Measurements from ENCODE around the gene MS4A4A. TPM values are rescaled to one million over a fixed set of nuclear protein-coding genes. Genes with fewer than 3 reads are reported as not detected.
"Not testable (repeated sequence)": the region's sequence is repeated elsewhere in the genome, so short reads cannot be mapped to it uniquely, and the experiment has no call there.

MS4A4A gene
- not detected in 2 replicates for total RNA-seq (2014; rRNA removed; shearing (Covaris generic))

DNA sequence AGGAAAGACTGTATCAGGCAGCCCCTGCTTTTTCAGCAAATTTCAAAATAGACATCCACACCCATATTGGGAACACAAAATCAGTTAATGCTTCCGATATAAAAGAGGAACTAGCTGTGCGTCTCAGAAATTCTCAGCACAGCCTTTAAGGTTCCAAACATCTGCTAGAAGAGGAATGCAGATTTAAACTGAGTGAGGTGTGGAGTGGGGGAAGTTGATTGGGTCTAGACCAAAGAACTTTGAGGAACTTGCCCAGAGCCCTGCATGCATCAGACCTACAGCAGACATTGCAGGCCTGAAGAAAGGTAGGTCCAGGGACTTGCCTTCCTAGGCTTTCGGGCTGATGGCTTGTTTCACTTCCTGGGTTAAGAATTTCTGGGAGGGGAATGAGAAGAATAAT is at the start of gene MS4A4A:
TSS of gene MS4A4A (plus strand) at position 255 of the 400 bp plus-strand sequence. CDS start at position 265, 10 bp downstream.
- in situ Hi-C loops (cut with HindIII; ENCODE audit: low sequenced_read_pairs): no loop called here
- DNase-seq (ENCODE audit: low spot score): no peak

DNA sequence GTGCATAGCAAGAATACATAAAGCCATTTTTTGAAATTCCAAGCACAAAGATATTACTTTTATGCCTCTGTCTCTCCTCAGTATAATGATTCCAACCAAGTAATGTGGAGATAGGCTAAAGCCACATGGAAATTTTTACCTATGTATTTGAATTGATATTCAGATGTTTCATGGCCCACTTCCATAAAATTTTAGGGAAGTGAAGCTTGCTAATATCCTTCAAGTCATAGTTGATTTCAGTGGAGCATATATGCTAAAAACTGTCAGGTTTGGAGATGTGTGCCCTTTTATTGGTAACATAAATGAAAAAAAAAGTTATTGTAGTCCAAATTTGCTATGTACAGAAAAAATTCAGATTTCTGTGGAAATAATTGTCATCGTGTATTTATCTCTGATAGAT is 49.8 kb upstream of the MS4A4A start:
- DNase-seq (ENCODE audit: low spot score): no peak
- in situ Hi-C loops (cut with HindIII; ENCODE audit: low sequenced_read_pairs): no loop called here

DNA sequence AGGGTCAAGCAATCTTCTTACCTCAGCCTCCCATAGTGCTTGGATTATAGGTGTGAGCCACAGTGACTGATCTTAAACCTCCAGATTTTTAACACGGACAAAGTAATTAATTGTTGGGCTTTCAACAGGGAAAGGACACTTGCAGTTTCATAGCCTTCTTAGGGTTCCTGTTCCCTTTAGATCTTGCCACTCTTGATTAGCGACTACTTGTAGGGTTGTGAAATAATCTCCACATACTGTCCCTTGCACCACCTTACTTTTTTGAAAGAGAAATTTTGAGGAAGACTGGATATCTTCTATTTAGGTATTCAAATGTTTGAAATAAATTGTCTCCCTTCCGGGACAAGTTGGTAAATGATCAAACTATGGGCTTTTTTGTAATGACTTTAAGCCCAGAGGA is 45.1 kb upstream of the MS4A4A start:
- in situ Hi-C loops (cut with HindIII; ENCODE audit: low sequenced_read_pairs): no loop called here

DNA sequence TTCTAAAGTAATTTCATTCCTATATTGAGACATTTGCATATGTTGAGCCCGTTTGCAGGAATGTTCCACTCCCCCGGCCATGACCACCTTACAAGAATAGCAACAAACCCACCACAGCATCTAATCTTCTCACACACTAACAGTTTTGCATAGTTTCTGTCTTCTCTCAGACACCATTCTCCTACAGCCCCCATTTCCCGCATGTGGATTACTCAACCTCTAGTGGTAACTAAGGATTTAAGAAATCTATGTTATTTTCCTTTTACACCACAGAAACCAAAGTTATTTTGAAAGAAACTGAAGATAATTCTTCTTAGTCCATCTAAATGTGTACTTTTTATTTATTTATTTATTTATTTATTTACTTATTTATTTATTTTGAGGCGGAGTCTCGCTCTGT is 39.8 kb upstream of the MS4A4A start:
- in situ Hi-C loops (cut with HindIII; ENCODE audit: low sequenced_read_pairs): no loop called here
- DNase-seq (ENCODE audit: low spot score): no peak

More for the DNA sequence above, 45.1 kb upstream of the MS4A4A start:
- no peak for DNase-seq (ENCODE audit: low spot score)

DNA sequence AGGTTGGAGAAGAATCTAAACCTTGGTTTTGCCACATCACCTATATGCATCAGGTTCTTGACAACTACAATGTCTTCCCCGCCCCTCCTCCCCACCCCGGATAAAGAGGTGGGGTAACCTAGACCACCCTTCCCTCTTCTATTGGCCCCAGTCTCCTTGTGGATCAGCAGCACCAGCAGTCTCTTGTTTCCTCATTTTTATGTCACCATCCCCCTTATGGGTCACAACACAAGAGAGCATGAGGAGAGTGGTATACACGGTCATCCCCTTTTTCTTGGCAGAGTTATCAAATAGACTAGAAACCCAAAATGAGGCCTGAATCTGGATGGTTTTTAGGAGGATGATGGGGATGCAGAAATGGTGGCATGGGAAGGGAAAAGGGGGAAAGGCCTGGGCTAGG is 38.7 kb upstream of the MS4A4A start:
- in situ Hi-C loops (cut with HindIII; ENCODE audit: low sequenced_read_pairs): no loop called here
- DNase-seq (ENCODE audit: low spot score): no peak

DNA sequence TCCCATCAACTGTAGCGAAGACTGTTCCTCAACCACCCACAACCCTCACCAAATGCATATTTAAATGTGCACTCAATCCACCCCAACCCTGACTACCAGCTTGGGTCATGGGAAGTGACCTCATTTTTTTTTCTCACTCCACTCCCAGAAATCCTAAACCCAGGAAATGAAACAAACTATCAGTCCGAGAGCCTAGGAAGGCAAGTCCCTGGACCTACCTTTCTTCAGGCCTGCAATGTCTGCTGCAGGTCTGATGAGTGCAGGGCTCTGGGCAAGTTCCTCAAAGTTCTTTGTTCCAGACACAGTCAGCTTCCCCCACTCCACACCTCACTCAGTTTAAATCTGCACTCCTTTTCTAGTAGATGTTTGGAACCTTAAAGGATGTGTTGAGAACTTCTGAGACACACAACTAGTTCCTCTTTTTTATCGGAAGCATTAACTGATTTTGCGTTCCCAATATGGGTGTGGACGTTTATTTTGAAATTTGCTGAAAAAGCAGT is 37.7 kb upstream of the MS4A4A start, which contains the start of gene MS4A4E:
TSS of gene MS4A4E (minus strand) at position 398 of the 500 bp plus-strand sequence. CDS start 13,082 bp downstream, outside the sequence.
- no peak for DNase-seq (ENCODE audit: low spot score)
- in situ Hi-C loops (cut with HindIII; ENCODE audit: low sequenced_read_pairs): no loop called here

DNA sequence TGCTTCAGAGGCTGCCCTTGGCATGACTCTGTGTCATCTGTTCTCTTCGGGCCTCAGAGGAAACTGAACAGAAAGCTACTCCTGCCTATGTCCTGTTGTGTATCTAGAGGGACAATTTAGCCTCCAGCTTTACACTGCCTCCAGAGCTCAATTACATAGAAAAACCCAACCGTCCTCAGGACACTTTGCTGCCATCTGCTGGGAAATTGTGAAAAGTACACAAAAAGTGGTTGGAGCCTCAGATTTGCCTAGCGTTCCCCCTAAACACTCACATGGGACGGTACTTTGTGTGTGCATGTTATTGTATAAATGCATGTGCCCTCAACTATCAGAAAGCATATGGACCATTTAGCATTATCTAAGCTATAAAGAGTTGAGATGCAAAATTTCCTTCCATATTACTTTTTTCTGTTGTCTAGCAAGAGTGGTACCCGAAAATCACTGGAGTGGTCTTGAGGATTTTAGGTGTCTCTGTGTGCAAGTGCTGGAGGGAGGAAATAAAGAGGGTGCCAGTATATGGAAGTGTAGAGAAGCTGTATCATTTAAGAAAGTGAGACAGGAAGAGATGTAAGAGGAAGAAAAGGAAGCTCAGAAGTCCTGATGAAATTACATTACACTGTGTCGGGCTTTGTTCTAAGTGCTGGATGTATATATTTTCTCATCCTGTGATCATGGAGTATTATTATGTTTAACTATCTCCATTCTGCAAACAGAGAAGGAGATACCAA is 28.8 kb upstream of the MS4A4A start:
- no peak for DNase-seq (ENCODE audit: low spot score)
- in situ Hi-C loops (cut with HindIII; ENCODE audit: low sequenced_read_pairs): no loop called here

DNA sequence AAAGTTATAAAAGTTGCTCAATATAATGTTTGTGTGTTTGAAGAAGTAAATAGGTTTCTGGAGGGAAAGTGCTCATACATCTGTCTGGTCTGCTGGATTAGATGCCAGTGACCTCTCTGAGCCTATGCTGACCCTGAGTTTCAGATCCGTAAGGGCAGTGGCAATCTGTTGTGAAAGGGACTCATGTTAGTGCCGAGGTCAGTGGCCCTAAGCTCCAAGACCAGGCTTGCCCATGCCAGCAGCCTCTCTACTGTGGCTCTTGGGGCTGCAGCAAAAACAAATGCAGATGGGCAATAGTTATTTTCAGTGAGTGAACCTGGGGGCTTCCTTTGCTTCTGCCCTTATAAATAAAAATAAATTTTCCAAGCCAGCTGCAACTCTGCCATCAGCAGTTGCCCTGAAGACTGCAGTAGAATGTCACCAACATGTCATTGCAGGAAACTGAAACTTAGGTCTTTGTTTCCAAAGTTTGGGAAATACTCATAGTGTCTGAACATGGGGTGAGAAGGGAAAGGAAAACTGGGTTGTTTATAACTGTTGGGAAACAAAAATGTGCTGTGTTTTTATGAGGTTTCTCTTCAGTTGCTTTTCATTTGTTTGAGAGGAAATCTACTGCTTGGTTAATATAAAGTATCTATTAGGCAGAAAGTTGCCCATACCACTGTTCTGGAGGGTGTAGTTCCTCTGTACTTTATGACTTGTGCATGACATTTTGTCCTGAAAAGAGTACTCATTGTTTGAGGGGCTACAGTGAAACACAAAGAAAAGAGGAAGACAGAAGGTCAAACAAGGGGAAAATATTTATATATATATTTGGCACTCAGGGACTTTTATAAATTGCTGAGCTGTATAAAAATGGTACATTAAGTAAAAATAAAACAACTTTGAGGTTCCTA is 28.0 kb upstream of the MS4A4A start:
- in situ Hi-C loops (cut with HindIII; ENCODE audit: low sequenced_read_pairs): no loop called here
- DNase-seq (ENCODE audit: low spot score): no peak

DNA sequence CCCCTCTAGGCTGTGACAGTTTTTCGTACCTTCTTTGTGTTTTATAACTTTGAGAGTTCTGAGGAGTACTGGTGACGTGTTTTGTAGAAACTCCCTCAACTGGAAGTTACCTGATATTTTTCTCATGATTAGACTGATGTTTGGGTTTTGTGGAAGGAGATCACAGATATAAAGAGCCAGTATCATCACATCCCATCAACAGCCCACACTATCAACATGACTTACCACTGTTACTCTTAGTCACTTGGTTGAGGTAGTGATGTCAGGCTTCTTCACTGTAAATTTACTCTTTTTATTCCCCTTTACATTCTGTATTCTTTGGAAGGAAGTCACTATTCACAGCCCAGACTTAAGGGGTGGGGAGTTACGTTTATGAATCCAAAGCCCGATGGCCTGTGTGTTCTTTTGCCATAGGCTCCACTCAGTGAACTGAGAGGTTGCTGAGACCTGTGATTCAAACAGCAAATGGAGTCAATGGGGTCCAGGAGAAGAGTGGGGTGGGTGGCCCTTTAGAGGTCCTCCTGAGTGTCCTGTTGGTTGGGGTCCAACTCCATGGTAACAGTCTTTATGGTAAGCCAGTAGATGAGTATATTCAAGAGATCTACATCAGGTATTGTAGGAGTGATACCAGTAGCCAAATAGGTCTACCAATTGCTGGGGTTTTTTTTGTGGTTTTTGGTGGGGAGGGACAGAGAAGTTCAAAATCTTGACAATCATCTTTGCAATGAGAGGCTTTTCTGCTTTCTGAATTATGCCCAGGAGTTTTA is 22.3 kb upstream of the MS4A4A start:
- no peak for DNase-seq (ENCODE audit: low spot score)
- in situ Hi-C loops (cut with HindIII; ENCODE audit: low sequenced_read_pairs): no loop called here

DNA sequence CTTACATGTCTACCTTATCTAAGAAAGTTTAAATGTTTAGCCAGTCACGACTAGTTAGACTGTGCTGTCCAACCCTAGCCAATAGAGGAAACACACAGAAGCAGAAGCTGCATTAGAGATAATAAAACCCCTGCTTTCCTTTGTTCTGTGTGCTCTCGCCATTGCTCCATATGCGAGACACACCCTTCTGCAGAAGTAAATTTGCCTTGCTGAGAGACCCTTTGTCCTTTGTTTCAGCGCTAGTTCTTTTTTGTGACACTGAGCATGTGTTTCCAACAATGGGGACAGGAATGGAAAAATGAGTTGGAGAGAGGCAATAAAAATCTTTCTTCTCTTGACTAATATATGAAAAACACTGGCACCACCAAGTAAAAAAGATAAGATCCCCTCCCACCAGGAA is 19.5 kb upstream of the MS4A4A start:
- DNase-seq (ENCODE audit: low spot score): no peak
- in situ Hi-C loops (cut with HindIII; ENCODE audit: low sequenced_read_pairs): no loop called here

DNA sequence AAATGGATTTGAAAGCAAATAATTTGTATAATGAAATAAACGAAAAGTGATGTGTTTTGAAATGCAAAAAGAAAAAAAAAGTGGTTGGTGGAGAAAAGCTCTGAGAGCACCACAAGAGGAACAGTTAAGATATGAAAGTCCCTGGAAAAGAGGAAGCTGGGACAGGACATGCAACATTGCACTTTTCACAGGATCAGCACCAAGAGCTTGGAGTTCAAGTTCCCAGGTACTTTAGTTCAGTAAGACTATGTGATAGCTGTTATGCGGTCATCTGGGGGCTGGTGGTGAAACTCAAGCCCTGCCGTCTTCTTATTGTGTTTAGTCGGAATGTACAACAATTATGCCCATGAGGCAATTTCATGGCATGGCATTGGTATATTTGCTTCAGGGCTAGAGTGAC is 17.1 kb upstream of the MS4A4A start:
- in situ Hi-C loops (cut with HindIII; ENCODE audit: low sequenced_read_pairs): no loop called here
- no peak for DNase-seq (ENCODE audit: low spot score)

DNA sequence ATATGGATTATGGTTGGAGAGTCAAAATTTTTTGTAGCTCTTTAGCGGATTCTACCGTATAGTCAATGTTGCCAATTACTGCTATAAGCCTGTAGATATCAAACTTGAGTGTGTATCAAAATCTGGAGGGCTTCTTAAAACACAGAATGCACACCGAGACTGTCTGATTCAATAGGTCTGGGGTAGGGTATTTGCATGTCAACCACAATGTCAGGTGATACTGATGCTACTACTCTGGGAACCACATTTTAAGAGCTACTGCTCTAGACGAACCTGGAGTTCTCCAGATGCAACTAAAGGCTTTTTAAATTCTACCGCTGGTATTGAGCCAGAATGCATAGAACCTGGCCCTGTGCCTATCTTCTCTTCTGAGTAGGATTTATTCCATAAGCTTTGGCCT is 15.8 kb upstream of the MS4A4A start:
- in situ Hi-C loops (cut with HindIII; ENCODE audit: low sequenced_read_pairs): no loop called here
- no peak for DNase-seq (ENCODE audit: low spot score)

DNA sequence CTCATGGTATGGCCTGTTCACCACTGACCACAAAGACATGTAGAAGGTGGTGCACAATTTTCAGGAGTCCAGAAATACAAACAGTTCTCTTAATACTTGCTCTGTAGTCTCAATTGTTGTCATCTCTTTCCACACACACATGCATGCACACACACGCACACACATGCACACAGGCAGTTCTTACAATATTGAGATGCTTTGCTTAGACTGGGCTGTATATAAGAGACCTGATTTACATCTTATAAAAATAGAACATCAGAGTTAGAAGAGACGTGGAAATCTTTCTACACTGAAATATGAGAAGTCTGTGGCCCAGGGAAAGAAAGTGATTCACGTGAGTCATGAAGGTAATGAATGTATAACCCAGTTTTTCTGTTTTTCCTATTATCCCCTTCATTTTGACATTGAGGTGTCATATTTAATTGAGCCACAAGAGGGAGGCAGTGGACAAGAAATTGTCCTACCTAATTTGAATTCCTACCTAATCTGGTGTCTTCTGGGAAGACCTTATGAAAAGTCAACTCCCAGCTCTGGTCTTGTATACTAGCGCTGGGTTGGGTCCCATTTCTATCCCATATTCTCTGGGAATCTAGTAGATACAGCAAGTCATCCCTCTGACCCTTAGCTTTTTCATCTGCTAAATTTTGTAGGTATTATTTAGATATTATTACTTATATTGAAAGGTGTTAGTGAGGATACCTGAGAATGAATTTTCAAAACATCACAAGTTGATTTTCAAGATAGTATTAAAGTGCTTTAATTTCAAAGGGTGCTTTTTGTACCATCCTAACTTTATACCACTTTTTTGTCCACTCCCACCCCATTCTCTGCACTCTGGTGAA is 14.9 kb upstream of the MS4A4A start:
- in situ Hi-C loops (cut with HindIII; ENCODE audit: low sequenced_read_pairs): no loop called here
- DNase-seq (ENCODE audit: low spot score): peak; percentile 46

DNA sequence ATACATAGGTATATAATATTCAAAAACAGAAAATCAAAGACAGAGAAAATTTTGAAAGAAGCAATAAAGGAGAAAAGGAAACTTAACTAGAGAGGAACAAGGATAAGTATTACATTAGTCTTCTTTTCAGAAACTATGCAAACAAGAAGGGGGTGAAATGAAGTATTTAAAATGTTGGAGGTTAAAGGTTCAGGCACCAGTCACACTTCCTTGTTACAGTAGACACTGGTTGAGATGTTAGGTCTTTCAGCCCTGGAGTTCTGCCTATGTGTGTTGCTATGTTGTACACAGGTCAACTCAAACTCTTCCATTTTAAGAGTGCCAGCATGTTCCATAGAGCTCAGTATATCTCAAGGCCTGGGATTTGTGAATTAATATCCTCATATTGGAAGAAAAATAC is 6.0 kb upstream of the MS4A4A start:
- in situ Hi-C loops (cut with HindIII; ENCODE audit: low sequenced_read_pairs): no loop called here
- DNase-seq (ENCODE audit: low spot score): no peak

DNA sequence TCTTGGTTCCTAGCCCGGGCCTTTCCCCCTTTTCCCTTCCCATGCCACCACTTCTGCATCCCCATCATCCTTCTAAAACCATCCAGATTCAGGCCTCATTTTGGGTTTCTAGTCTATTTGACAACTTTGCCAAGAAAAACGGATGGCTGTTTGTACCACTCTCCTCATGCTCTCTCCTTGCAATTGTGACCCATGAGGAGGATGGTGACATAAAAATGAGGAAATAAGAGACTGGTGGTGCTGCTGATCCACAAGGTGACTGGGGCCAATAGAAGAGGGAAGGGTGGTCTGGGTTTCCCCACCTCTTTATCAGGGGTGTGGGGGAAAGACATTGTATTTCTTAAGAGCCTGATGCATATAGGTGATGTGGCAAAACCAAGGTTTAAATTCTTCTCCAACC is 1.0 kb downstream of the MS4A4A start:
- peak; percentile 17 for DNase-seq (ENCODE audit: low spot score)
- in situ Hi-C loops (cut with HindIII; ENCODE audit: low sequenced_read_pairs): no loop called here

DNA sequence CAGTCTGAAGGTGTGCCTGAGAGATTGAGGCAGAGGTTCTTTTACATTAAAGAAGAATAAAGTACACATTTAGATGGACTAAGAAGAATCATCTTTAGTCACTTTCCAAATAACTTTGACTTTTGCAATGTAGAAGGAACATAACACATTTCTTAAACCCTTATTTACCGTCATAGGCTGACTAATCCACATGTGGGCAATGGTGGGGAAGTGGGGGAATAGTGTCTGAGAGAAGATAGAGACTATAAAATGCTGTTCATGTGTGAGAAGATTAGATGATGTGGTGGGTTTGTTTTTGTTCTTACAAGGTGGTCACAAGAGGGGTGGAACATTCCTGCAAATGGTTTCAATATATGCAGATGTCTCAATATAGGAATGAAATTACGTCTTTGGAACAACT is 1.8 kb downstream of the MS4A4A start:
- in situ Hi-C loops (cut with HindIII; ENCODE audit: low sequenced_read_pairs): no loop called here
- DNase-seq (ENCODE audit: low spot score): no peak

DNA sequence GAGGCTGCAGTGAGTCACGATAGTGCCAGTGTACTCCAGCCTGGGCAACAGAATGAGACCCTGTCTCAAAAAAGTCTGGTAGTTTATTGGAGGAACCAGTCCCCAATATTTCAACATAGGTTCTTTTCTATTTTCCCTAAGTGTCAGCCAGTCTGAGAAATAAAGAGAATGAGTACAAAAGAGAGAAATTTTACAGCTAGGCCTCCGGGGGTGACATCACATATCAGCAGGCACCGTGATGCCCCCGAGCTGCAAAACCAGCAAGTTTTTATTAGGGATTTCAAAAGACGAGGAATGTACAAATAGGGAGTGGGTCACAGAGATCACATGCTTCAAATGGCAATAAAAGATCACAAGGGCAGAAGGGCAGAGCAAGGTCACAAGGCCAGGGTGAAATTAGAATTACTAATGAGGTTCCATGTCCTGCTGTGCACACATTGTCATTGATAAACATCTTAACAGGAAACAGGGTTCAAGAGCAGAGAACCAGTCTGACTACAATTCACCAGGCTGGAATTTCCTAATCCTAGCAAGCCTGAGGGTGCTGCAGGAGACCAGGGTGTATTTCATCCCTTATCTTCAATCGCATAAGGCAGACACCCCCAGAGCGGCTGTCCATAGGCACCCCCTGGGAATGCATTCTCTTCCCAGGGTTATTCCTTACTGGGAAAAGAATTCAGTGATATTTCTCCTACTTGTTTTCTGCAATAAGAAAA is 5.1 kb downstream of the MS4A4A start:
- DNase-seq (ENCODE audit: low spot score); in situ Hi-C loops (cut with HindIII; ENCODE audit: low sequenced_read_pairs): not testable (repeated sequence)

DNA sequence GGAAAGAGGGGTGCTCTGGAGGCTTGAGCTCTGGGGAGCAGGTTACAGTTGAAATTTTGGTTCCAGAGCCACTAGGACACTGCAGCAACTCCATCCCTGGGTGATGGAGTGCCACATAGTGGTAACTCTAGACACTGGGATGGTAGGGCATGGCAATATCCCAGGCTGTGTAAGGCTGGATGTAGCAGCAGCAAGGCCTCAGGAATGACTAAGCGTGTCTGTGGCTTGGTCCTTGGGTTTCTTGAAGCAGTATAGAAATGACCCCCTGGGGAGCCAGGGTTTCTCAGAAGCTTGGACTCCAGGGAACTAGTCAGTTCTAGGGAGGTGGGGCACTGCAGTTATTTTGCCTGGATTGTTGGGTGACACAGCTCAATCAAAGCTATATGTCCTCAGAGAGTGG is 8.1 kb downstream of the MS4A4A start:
- no peak for DNase-seq (ENCODE audit: low spot score)
- in situ Hi-C loops (cut with HindIII; ENCODE audit: low sequenced_read_pairs): no loop called here

Data from G401 (cell line).